Inferior parietal cortex (tissue), 1 donor: ENCODE data around the gene CHRM3.

Experiments
- DNase-seq: peaks from one replicate; pipeline ENCODE4 v3.0.0-alpha.2; 2016; ENCODE audit errors: extremely low spot score

The CHRM3 gene

DNA sequence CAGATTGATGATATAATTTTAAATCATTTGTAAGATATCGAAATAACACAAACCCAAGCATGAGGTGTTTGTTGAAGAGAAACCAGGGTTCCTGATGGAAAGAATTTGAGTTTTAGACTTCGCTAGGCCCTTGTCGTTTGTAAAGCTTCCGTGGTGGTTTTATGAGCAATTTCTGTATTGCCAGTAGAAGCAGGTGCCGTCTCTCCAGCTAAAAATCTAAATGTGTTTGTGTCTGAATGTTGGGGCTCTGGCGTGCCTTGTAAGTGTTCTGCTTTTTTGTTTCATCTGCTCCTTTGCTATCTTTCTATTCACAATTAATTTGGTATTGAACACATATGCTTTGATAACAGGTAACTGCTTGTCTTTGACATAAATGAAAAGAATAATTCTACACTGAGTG is 27.5 kb downstream of the CHRM3 start:
- DNase-seq: no peak

GRCh38 chr1:239417221-239417620 is 30.9 kb downstream of the CHRM3 start:
- DNase-seq: no peak

DNA sequence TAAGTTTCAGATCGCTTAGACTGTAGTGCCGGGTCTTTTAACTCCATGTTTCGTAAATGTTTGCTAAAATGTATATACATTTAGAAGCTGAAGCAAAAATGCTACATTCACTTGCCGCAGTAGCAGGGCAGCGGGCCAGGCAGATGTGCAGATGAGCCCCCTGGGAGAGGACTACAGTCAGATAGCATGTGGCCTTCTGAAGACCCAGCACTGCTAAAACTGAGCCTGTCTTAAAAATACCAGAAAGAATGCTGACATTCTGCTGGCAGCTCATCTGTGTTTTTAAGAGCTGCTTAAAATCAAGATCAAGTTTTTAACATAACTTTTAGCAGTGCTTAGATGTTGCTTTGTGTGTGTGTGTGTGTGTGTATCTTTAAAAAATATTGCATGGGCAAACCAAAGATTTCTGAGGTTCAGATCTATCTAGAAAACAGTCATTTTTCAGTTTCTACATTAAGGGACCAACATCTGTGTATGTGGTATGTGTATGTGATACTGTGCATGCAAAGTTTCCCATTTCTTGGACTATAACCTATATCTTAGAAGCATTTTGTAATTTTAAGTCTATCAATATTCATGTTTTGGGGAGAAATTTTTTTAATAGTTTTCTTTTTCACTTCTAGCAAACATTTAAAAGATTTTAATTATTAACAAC is 31.7 kb downstream of the CHRM3 start:
- no peak for DNase-seq

GRCh38 chr1:239418681-239419080 is 32.3 kb downstream of the CHRM3 start:
- no peak for DNase-seq

DNA sequence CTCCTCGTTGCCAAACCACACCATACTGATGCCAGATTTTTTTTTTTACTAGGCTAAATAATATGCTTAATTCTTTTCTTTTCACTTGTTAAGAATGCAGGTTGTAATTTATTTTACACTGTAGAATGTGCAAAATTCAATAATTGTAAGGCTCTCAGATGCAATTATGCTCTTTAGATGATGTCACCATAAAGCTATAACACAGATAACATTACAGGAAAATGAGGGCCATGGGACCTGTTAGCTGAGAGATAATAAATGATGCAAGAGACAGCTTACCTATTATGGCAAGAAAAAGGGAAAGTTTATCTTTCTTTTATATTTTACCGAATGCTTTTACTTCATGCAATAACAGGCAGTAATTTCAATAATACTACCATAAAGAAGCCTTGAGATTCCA is 35.4 kb downstream of the CHRM3 start:
- no peak for DNase-seq

GRCh38 chr1:239422818-239423217 is 36.5 kb downstream of the CHRM3 start:
- no peak for DNase-seq

GRCh38 chr1:239426821-239427475 is 40.6 kb downstream of the CHRM3 start:
- DNase-seq: no peak

GRCh38 chr1:239427712-239428111 is 41.3 kb downstream of the CHRM3 start:
- no peak for DNase-seq

DNA sequence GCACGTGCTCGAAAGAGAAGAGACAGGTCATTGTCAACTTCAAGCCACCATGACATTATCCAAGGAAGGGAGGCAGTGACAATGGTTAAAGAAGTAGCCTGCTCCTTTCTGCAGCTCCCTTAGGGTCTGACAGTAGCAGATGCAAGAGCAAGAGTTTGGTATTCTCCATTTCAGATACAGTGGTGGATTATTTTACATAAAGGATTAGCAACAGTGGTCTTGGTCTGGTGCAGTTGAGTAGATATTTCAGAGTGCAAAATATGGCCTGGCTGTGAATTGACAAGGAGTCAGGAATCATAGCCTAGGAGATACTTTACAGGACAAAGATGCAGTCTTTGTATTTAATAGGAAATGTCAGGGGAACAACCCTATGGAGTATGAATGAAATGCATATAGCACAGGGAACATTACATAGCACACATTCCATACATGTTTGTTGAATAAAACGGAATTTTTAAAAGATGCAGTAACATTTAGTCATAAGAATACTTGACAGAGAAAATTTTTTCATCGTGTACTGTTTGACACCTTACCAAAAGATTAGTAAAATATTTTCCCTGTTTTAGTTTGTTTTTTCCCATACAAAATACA is 41.8 kb downstream of the CHRM3 start:
- DNase-seq: no peak

DNA sequence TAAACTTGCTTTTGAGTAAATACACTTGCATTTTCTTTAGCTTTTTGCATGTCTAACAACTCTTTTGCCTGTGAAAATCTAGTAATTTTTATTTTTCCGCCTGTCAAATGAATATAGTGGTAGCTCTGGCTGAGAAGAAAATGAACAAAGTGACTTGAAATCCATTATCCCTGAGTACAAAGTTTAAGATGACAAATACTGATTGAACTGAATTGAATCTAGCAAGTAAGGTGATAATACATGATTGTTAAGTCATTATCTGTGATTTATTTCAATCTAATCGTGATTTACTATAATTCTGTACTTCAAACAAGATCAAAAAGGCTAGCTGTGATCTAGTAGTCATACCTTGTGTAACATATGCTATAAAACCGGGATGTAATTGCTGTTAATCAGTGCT is 42.8 kb downstream of the CHRM3 start:
- DNase-seq: no peak

- DNase-seq: no peak
These were observed 45.9 kb downstream of the CHRM3 start for GRCh38 chr1:239432255-239432654.

DNA sequence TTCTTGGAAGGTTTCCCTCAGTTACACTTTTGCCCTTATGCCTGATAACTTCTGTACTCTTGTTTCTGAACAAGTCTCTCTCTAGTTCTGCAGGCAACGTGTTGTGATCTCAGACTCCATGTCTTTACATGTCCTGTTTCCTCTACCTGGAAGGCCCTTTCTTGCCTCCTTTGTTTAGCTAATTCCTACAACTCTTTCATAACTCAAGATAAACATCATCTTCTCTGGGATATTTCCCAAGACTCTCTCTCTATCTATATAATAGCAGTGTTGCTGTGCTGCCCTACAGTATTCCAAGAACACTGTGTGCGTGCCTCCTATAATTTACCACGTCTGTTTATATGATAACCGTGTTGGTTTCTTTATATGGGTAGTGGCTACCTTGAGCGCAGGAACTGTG is 47.8 kb downstream of the CHRM3 start:
- no peak for DNase-seq
